ENCODE results near the gene CD1D.

DNA sequence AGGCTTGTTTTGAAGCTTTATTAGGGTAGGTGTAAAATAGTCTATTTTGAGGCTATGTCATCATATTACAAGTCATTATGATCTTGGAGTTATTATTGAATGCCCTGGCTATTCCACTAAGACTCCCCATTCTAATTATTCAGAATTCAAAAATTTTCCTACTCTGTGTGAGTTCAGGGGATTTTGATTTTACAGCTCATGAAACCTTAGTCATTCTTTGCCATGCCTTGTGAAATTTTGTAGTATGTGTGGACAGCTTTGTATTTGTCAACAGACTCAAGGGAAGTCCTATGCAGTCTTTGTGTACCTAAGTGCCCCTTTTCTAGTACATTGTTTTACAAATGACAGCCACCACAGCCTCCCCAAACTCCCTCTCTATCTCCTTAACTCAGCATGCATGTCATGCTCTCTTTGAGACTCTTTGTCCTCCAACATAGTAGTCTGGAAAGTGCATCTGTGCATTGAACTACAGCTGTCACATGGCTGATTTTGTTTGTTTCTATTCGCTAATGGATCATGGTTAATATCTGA, 28.0 kb downstream of the CD1D start:
- TF ChIP-seq CTCF (IDR thresholded peaks at IDR 0.05 in 2 of 3, conservative IDR thresholded peaks at IDR 0.05 in 1 of 3; ENCODE audit: borderline replicate concordance in 1 of 3, insufficient read depth in 1 of 3, low read depth in 2 of 3, low read length in 2 of 3) (no peak), EZH2 (IDR thresholded peaks at IDR 0.05) (no peak)

All from HCT116 (cell line).